Thoracic aorta (tissue), 2 donors: ENCODE data around the gene KRTAP6-1. TPM values are rescaled to one million over a fixed set of nuclear protein-coding genes. Genes with fewer than 3 reads are reported as not detected.

Experiments
- ATAC-seq: fragments of 150-250 bp; one replicate; pipeline ENCODE4 v1.8.0; 2017; ENCODE audit warnings: low read depth; ENCODE audit not compliant: insufficient number of reproducible peaks, low FRiP score
- DNase-seq: peaks from one replicate; pipeline ENCODE4 v3.0.0-alpha.2; 2020; ENCODE audit warnings: low spot score
- H3K27ac ChIP-seq, 2 donors: fragments of 200-600 bp; sonication (generic); 1 replicate in 1 of 2; 2 replicates in 1 of 2; pipeline ENCODE4 v1.5.1; 2016; ENCODE audit warnings: mild to moderate bottlenecking in 2 of 2, moderate library complexity in 2 of 2
- H3K27me3 ChIP-seq: fragments of 200-600 bp; sonication (generic); replicated peaks from 2 replicates; pipeline ENCODE4 v1.6.0; 2016; ENCODE audit warnings: mild to moderate bottlenecking; ENCODE audit not compliant: insufficient read depth
- H3K36me3 ChIP-seq: fragments of 200-600 bp; sonication (generic); one replicate; pipeline ENCODE4 v1.5.1; 2016
- H3K4me1 ChIP-seq, 2 donors: fragments of 200-600 bp; sonication (generic); 1 replicate in 1 of 2; 2 replicates in 1 of 2; pipeline versions ENCODE4 v1.5.1 to v1.6.0; 2016; ENCODE audit warnings: low read depth in 2 of 2, mild to moderate bottlenecking in 1 of 2; ENCODE audit not compliant: control insufficient read depth in 1 of 2
- H3K4me3 ChIP-seq: fragments of 200-600 bp; sonication (generic); 2 replicates; pipeline ENCODE4 v1.5.1; 2016; ENCODE audit warnings: mild to moderate bottlenecking
- H3K9me3 ChIP-seq: fragments of 200-600 bp; sonication (generic); 2 replicates; pipeline ENCODE4 v1.5.1; 2016
- total RNA-seq, 2 donors: library from RNA; depleted of rRNA; stranded (reverse); fragments of >200 nt; gene quantifications; one replicate each; pipeline versions ENCODE4 v1.1.0 to v1.2.3, GENCODE V29; 2016
- TF ChIP-seq, protein P1 (sequence below): fragments of 200-600 bp; sonication (generic); IDR thresholded peaks from one replicate; pipeline ENCODE4 v1.5.1; 2019; ENCODE audit warnings: antibody characterized with exemption

KRTAP6-1 gene
- total RNA-seq, 2 donors from 2014 or later = not detected

DNA sequence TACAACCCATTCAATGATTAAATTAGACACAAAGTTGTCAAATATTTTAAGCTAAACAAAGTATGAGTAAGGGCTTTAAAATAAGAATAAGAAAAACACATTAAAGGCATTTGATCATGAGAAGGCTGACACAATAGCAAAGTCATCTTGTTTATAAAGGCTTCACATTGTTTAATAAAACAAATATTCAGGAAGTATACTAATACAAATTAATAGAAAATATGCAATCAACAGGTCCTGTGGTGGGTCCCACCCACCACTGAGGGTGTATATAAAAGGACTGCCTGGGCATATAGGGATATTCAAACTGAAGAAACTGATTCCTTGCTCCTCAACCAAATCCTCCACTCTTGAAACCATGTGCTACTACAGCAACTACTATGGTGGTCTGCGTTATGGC, 21.2 kb upstream of the KRTAP6-1 start, which contains the start of gene KRTAP20-2:
KRTAP20-2 (plus strand) TSS at position 301 of the 400 bp plus-strand sequence; CDS start at position 359, 58 bp downstream.
- Histone ChIP-seq H3K27ac (no peak within 1 kb of the TSS), H3K27me3 (no peaks in the 10 kb centered on the region), H3K4me3 (no peak within 1 kb of the TSS), H3K9me3 (no peaks in the 10 kb centered on the region), H3K4me1 (no peaks in the 10 kb centered on the region), H3K36me3 (no peaks in the 10 kb centered on the region)
- DNase-seq (no peak), ATAC-seq (no peak)
- TF ChIP-seq, protein P1, sequence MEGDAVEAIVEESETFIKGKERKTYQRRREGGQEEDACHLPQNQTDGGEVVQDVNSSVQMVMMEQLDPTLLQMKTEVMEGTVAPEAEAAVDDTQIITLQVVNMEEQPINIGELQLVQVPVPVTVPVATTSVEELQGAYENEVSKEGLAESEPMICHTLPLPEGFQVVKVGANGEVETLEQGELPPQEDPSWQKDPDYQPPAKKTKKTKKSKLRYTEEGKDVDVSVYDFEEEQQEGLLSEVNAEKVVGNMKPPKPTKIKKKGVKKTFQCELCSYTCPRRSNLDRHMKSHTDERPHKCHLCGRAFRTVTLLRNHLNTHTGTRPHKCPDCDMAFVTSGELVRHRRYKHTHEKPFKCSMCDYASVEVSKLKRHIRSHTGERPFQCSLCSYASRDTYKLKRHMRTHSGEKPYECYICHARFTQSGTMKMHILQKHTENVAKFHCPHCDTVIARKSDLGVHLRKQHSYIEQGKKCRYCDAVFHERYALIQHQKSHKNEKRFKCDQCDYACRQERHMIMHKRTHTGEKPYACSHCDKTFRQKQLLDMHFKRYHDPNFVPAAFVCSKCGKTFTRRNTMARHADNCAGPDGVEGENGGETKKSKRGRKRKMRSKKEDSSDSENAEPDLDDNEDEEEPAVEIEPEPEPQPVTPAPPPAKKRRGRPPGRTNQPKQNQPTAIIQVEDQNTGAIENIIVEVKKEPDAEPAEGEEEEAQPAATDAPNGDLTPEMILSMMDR = no peak

DNA sequence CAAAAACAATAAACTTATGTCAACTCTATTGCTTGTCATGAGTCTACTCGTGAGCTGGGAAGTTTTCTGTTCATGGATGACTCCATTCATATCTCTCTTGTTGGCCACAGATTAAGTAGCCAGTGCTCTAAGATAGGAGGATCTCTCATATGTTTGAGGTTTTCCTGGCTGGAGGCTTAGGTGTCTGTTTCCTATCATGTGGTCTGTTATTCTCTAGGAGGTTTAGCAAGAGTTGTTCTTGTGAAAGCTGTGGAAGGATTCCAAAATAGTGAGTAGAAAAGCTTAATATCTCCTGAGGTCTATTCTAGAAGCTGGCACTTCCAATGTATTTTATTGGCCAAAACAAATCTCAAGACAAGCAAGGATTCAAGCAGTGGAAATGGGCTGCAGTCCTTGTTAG, 15.5 kb upstream of the KRTAP6-1 start:
- H3K27ac ChIP-seq = no peak overlapping the region
- ATAC-seq = no peak
- TF ChIP-seq, protein P1 = no peak

DNA sequence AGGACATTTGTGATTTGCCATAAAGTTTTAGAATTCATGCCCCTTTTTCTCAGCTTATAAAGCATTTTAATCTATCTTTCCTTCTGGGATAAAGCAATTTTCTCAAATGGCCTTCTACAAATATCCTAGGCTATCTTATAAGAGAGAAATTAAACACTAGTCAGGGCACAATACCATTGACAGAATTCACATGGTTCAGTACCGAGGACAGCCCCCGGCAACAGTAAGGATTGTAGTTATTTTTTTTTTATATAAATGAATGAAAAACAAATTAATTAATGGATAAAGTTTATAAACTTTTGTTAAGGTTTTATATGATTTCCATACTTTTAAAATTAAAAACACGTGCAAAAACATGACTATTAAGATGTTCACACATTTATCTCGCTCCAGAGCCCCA, 14.4 kb upstream of the KRTAP6-1 start:
- Histone ChIP-seq H3K4me1 (no peaks in the 10 kb centered on the region), H3K4me3 (no peak overlapping the region), H3K9me3 (no peaks in the 10 kb centered on the region), H3K27me3 (no peaks in the 10 kb centered on the region), H3K36me3 (no peaks in the 10 kb centered on the region), H3K27ac (no peak overlapping the region)
- TF ChIP-seq, protein P1 = no peak
- no peak for ATAC-seq
- DNase-seq = no peak

More for the DNA sequence above, 15.5 kb upstream of the KRTAP6-1 start:
- Histone ChIP-seq H3K4me3 (no peak overlapping the region), H3K4me1 (no peaks in the 10 kb centered on the region), H3K27me3 (no peaks in the 10 kb centered on the region), H3K36me3 (no peaks in the 10 kb centered on the region), H3K9me3 (no peaks in the 10 kb centered on the region)
- DNase-seq = no peak

DNA sequence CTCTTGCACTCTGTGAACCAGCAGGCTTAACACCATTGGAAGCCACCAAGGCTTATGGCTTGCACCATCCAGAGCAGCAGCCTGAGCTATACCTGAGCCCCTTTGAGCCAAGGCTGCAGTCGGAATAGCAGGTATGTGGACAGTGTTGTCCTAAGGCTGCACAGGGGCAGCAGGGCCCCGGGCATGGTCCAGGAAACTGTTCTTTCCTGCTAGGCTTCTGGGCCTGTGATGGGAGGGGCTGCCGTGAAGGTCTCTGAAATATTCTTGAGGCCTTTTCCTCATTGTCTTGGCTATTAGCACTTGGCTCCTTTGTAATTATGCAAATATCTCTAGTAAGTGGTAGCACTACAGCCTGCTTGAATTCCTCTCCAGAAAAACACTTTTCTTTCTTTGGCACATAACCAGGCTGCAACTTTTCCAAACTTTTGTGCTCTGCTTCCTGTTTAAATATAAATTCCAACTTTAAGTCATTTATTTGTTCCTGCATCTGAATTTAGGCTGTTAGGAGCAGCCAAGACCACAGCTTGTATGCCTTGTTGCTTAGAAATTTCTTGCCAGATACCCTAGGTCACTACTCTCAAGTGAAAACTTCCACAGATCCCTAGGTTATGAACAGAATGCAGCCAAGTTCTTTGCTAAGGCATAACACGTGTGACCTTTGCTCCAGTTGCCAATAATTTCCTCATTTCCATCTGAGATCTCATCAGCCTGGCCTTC, 11.9 kb upstream of the KRTAP6-1 start:
- no peaks in the 10 kb centered on the region for H3K4me1 ChIP-seq
- TF ChIP-seq, protein P1 = no peak
- no peak for DNase-seq
- no peaks in the 10 kb centered on the region for H3K9me3 ChIP-seq
- H3K27me3 ChIP-seq = no peaks in the 10 kb centered on the region
- H3K27ac ChIP-seq = no peak overlapping the region
- ATAC-seq = no peak
- H3K36me3 ChIP-seq = no peaks in the 10 kb centered on the region
- H3K4me3 ChIP-seq = no peak overlapping the region

DNA sequence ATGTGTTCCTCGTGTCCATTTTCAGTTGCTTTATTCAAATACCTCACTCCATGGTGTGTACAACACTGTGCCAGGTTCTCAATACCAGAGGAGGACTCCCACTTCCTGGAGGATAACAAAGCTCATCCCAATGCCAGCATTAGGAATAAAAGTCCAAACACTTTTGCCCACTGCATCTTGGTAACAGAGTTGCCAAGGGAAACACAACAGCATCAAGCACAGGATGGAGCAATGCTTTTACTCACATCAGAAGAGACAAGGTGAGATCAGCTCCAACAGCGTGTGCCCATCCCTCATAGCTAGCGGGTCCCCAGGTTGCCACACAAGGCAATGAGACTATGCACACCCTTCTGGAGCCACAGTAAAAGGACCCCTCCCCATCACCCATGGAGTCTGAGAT, 9.6 kb upstream of the KRTAP6-1 start:
- Histone ChIP-seq H3K4me1 (no peaks in the 10 kb centered on the region), H3K36me3 (no peaks in the 10 kb centered on the region), H3K9me3 (no peaks in the 10 kb centered on the region), H3K27ac (no peak overlapping the region), H3K4me3 (no peak overlapping the region), H3K27me3 (no peaks in the 10 kb centered on the region)
- TF ChIP-seq, protein P1 = no peak
- no peak for ATAC-seq
- no peak for DNase-seq
